Adrenal gland (tissue), 12 donors: ENCODE measurements around the gene LTF. TPM values are rescaled to one million over a fixed set of nuclear protein-coding genes. Genes with fewer than 3 reads are reported as not detected.

Experiments used
- DNase-seq, 7 donors: peaks; one replicate each; pipeline ENCODE4 v3.0.0-alpha.2; 2019 to 2020
- H3K27ac ChIP-seq, 5 donors: fragments of 200-600 bp; sonication (generic) in 4 of 5; 1 replicate in 3 of 5; 2 replicates in 2 of 5; pipeline versions ENCODE4 v1.5.1 to v1.8.0; 2016 to 2020; ENCODE audit warnings: mild to moderate bottlenecking in 1 of 5
- H3K27me3 ChIP-seq: fragments of 200-600 bp; 2 replicates; pipeline ENCODE4 v1.8.0; 2021
- H3K36me3 ChIP-seq, 2 donors: fragments of 200-600 bp; replicated peaks in 1 of 2; 1 replicate in 1 of 2; 2 replicates in 1 of 2; pipeline versions ENCODE4 v1.5.1 to v1.8.0; 2018 to 2022
- H3K4me1 ChIP-seq, 2 donors: fragments of 200-600 bp; replicated peaks in 1 of 2; 1 replicate in 1 of 2; 2 replicates in 1 of 2; pipeline versions ENCODE4 v1.5.1 to v1.8.0; 2018 to 2021
- H3K4me3 ChIP-seq, 4 donors: fragments of 200-600 bp; sonication (generic) in 3 of 4; one replicate each; pipeline ENCODE4 v1.5.1; 2016 to 2018
- H3K9me3 ChIP-seq, 3 donors: fragments of 200-600 bp; sonication (generic) in 1 of 3; replicated peaks in 1 of 3; 1 replicate in 2 of 3; 2 replicates in 1 of 3; pipeline versions ENCODE4 v1.5.1 to v1.8.0; 2016 to 2021
- POLR2A ChIP-seq, 2 donors: fragments of 450-650 bp; IDR thresholded peaks; one replicate each; pipeline ENCODE4 v1.6.1; 2017; ENCODE audit warnings: antibody characterized with exemption in 2 of 2, mild to moderate bottlenecking in 2 of 2, moderate library complexity in 1 of 2
- WGBS, 4 donors: extraction: QIAGEN DNeasy Blood & Tissue Kit in 2 of 4; methylation state at CpG; one replicate each; pipeline versions ENCODE4 v1.1.5 to v1.1.7; 2013 to 2017; 5-methylcytosine and 5-hydroxymethylcytosine counted together
- intact Hi-C, 2 donors: fragments of 100-400 bp; cut with DNase I; formaldehyde crosslinking; loops; one replicate each; pipeline versions ENCODE4 v1.14.1 to v1.15.0; 2022 to 2023
- polyA plus RNA-seq, 3 donors: library from polyadenylated mRNA; stranded (reverse); fragments of 200-250 nt in 2 of 3; fragments of 350-450 nt in 1 of 3; fragmentation: Illumina TruSeq in 1 of 3; extraction: RNeasy Lipid Tissue Mini Kit (QIAGEN cat#74804) in 1 of 3; gene quantifications; one replicate each; pipeline ENCODE4 v1.2.3, GENCODE V29; 2013 to 2014
- total RNA-seq, 9 donors: library from RNA; depleted of rRNA in 4 of 9; stranded (reverse); fragments of >200 nt in 4 of 9; fragments of 120-200 nt in 1 of 9; fragmentation: NEBNext Ultra II Directional in 1 of 9; extraction: Animal tissue kit (Norgen Biotek cat#: 25700) in 1 of 9; gene quantifications; one replicate each; pipeline versions ENCODE4 v1.1.0 to v1.2.4, GENCODE V29; 2013 to 2023
- TF ChIP-seq, protein P1 (sequence below), 6 experiments: fragments of 450-650 bp in 4 of 6; fragments of 200-600 bp in 2 of 6; sonication (generic) in 1 of 6; IDR thresholded peaks; 1 replicate in 5 of 6; 2 replicates in 1 of 6; pipeline versions ENCODE4 v1.5.1 to v1.8.0; 2016 to 2021; ENCODE audit warnings: antibody characterized with exemption in 6 of 6, mild to moderate bottlenecking in 2 of 6, moderate library complexity in 1 of 6
- donor health status: healthy with polysubstance abuse.
- donor health status: Bipolar disorder and iron deficiency.
- donor health status: DM: yes; HTN: yes; CAD: no.
- donor health status: DM: no; HTN: no; CAD: no.
- donor health status: DM: no; HTN: no; CAD: no.
- donor health status: DM: yes; HTN: yes; CAD: no.

The LTF gene
- total and polyA plus RNA-seq, 12 donors, result 0.50 to 3.7 (median 1.6) TPM

DNA sequence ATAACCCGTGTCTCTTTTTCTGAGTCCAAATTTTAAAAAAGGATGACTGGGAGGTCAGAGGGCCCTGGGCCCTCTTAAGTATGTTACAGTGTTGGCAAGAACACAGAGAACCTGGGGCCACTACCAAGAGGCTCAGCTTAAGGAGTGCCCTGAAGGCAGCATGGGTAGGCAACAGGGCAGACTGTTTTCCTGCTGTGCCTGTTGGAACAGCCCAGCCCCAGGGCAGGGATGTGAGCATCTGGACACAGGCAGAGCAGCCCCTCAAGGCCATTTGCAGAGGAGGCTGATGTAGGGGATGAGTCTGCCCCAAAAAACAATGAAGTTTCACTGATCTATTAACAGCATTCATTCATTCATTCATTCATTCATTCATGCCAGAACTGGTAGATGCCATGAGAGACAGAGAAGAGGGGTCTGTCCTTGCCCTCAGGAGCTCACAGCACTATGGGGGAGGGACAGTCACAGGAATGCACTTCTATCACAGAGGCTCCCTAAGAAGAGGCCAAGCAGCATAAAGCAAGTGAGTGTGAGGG lies 2.2 kb upstream of the LTF start:
- Histone ChIP-seq H3K4me1 (no peaks in the 10 kb centered on the region), H3K4me3 (no peak overlapping the region), H3K36me3 (no peaks in the 10 kb centered on the region), H3K27me3 (peaks cover 9% of the 10 kb centered on the region), H3K9me3 (no peaks in the 10 kb centered on the region), H3K27ac (no peak overlapping the region)
- intact Hi-C loops, result no loop called here
- 70 to 91% (median 77%) methylated on average over 1 of the region's 1 CpG for WGBS, 4 donors
- no peak for DNase-seq
- TF ChIP-seq POLR2A (IDR thresholded peaks at IDR 0.05), result no peak
- TF ChIP-seq, protein P1, sequence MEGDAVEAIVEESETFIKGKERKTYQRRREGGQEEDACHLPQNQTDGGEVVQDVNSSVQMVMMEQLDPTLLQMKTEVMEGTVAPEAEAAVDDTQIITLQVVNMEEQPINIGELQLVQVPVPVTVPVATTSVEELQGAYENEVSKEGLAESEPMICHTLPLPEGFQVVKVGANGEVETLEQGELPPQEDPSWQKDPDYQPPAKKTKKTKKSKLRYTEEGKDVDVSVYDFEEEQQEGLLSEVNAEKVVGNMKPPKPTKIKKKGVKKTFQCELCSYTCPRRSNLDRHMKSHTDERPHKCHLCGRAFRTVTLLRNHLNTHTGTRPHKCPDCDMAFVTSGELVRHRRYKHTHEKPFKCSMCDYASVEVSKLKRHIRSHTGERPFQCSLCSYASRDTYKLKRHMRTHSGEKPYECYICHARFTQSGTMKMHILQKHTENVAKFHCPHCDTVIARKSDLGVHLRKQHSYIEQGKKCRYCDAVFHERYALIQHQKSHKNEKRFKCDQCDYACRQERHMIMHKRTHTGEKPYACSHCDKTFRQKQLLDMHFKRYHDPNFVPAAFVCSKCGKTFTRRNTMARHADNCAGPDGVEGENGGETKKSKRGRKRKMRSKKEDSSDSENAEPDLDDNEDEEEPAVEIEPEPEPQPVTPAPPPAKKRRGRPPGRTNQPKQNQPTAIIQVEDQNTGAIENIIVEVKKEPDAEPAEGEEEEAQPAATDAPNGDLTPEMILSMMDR (IDR thresholded peaks at IDR 0.05), result no peak

DNA sequence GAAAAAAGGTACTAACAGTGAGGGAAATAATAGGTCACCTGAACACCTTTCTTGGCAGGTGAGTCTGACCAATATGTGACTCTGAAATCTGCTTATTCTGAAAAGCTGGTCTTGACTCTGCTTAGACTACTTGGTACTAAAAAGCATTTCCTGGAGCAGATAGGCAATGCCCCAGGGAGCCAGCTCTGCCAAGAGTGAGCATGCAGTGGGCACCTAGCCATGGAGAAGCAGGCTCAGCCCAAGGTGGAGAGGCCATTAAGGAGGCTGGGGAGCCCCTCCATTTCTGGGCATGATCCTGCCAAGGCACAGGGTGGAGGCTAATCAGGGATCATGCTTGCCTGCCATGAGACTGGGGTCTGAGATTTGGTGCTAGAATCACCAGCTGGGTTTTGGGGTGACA lies 1.6 kb upstream of the LTF start:
- Histone ChIP-seq H3K4me1 (no peaks in the 10 kb centered on the region), H3K27ac (no peak overlapping the region), H3K27me3 (peaks cover 9% of the 10 kb centered on the region), H3K36me3 (no peaks in the 10 kb centered on the region), H3K9me3 (no peaks in the 10 kb centered on the region), H3K4me3 (no peak overlapping the region)
- intact Hi-C loops, result no loop called here
- TF ChIP-seq, protein P1 (IDR thresholded peaks at IDR 0.05), result no peak
- TF ChIP-seq POLR2A (IDR thresholded peaks at IDR 0.05), result no peak
- peak in 1 of 7 donors; percentile 10 for DNase-seq

DNA sequence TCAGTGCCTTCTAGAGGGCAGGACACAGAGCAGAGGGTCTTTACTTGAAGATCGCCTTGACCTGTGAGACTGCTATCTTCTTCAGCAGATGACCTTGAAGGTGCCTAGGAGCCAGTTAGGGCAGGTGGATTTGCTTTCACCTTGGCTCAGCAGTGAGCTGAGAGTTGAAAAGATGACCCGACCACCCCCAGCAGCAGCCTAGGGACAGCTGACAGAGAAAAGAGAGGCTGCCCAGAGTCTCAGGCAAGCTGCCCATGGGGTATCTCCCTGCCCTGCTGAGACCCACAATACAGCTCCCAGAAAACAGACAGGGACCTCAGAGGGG lies 453 bp upstream of the LTF start:
- Histone ChIP-seq H3K36me3 (no peaks in the 10 kb centered on the region), H3K27ac (no peak overlapping the region), H3K9me3 (no peaks in the 10 kb centered on the region), H3K4me1 (no peaks in the 10 kb centered on the region), H3K4me3 (no peak overlapping the region), H3K27me3 (peaks cover 9% of the 10 kb centered on the region)
- no peak for TF ChIP-seq POLR2A (IDR thresholded peaks at IDR 0.05)
- TF ChIP-seq, protein P1 (IDR thresholded peaks at IDR 0.05), result no peak
- no peak for DNase-seq
- 20 to 59% (median 30%) methylated on average over 1 to 2 of the region's 2 CpGs for WGBS, 4 donors
- intact Hi-C loops, result no loop called here

DNA sequence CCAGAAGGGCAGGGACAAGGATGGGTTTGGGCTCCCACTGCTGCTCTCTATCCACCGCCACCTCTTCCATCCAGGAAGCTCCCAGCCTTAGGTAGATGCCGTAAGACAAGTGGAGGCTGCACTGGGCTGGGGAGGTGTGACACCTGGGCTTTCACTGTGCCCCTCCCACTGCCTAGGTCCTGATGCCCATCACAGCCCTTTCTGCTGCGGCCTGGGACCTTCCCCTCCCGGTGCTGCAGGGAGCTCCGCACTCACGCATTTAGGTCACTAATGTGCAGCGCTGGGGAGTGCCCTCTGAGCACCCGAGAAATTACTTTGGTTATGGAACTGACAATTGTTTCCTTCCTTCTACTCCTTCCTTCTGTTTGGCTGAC lies 850 bp downstream of the LTF start:
- Histone ChIP-seq H3K36me3 (no peaks in the 10 kb centered on the region), H3K27ac (no peak overlapping the region), H3K27me3 (peaks cover 9% of the 10 kb centered on the region), H3K9me3 (no peaks in the 10 kb centered on the region), H3K4me1 (no peaks in the 10 kb centered on the region), H3K4me3 (no peak overlapping the region)
- DNase-seq, result no peak
- 62 to 75% (median 68%) methylated on average over 8 of the region's 8 CpGs for WGBS, 4 donors
- no peak for TF ChIP-seq POLR2A (IDR thresholded peaks at IDR 0.05)
- TF ChIP-seq, protein P1 (IDR thresholded peaks at IDR 0.05), result no peak
- intact Hi-C loops, result no loop called here
